NCI-H345 treated with DMSO at 0.1 percent for 48 hours (cell line): ENCODE results near the gene FGF18.
"Not testable (repeated sequence)": the region's sequence is repeated elsewhere in the genome, so short reads cannot be mapped to it uniquely, and the experiment has no call there.

ENCODE experiments used
- DNase-seq: peaks from one replicate; lab custom pipeline; 2025; ENCODE audit not compliant: unreplicated experiment; lab: John Stamatoyannopoulos, UW

Gene FGF18, protein sequence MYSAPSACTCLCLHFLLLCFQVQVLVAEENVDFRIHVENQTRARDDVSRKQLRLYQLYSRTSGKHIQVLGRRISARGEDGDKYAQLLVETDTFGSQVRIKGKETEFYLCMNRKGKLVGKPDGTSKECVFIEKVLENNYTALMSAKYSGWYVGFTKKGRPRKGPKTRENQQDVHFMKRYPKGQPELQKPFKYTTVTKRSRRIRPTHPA

DNA sequence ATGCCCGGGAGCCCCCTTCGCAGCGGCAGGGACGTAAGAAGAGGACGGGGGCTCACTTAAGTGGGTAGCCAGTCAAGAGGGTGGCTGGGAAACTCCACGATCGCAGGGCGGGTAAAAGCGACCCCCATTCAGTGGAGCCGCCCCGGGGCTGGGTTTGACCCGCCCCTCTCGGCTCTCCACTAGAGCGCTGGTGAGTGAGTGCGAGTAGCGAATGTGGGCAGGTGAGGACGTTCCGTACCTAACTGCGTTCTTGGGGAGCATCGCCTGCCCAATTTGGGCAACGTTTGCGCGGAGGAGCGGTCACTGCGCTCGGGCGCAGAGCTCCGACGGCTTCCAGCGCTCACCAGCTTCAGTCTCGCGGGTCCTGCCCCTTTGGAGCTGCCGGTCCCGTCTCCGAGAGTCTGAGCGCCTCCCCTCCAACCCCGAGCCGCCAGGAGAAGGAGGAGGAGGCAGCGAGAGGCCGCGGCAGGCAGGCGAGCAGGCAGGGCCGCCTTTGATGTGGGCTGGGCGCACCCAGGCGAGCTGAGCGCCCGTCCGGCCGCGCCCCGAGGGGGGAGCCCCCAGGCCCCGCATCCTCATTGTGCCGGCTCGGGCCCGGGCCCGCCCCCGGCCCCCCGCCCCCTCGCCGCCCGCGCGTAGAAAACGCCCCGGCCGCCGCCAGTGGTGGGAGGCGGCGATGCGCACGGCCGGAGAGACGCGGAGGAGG, at the start of gene FGF18:
TSS of gene FGF18 (plus strand) at position 666 of the 706 bp plus-strand sequence. CDS start 553 bp downstream, outside the sequence.
- DNase-seq, result peak; percentile 33

DNA sequence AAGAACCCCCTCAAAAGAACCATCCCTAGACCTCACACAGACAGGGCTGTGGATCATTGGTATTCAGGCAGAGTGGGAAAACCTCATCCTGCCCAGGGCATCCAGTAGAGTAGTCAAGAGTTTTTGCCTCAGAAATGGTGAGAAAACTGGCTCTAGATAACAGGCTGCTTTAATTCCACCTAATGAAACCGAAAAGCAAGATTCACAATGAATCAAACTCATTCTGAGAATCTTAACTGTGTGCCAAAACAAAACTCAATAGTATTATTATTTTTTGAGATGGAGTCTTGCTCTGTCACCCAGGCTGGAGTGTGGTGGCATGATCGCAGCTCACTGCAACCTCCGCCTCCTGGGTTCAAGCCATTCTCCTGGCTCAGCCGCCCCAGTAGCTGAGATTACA, 49.5 kb upstream of the FGF18 start:
- no peak for DNase-seq

DNA sequence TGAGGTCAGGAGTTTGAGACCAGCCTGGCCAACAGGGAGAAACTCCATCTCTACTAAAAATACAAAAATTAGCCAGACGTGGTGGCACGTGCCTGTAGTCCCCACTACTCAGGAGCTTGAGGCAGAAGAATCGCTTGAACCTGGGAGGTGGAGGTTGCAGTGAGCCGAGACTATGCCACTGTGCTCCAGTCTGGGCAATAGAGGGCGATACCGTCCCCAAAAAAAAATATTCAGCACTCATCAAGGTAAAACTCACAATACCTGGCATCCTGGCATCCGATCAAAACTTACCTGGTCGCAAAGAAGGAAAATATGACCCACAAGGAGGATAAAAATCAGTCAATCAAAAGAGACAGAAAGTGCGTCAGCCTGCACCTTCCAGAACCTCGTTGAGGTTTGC, 48.6 kb upstream of the FGF18 start:
- not testable (repeated sequence) for DNase-seq

DNA sequence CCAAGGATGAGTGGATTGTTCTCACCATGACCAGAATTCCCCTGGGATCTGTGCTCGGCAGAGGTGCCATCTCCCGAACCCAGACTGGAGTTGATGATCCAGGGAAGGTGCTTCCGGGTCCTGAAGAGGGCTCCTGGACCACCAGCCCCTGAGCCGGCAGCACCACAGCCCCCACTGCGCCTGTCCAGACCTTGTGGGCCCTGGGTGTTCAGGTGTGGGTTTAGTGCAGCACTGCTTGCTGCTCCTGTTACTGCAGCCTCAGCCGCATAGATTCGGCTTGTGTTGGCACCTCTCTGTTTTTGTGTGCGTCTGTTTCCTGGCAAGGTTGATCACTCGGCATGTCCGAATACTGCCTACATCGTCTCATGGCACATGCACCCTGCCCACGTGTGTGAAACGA, 48.1 kb upstream of the FGF18 start:
- DNase-seq, result no peak

DNA sequence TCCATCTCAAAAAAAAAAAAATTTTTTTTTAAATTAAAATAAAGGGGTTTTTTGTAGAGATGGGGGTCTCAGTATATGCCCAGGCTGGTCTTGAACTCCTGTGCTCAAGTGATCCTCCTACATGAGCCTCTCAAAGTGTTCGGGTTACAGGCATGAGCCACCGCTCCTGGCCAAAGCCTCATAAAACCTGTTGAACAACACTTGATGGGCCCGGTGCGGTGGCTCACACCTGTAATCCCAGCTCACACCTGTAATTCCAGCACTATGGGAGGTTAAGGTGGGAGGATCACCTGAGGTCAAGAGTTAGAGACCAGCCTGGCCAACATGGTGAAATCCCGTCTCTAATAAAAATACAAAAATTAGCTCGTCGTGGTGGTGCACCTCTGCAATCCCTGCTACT, 39.5 kb upstream of the FGF18 start:
- DNase-seq, result no peak

DNA sequence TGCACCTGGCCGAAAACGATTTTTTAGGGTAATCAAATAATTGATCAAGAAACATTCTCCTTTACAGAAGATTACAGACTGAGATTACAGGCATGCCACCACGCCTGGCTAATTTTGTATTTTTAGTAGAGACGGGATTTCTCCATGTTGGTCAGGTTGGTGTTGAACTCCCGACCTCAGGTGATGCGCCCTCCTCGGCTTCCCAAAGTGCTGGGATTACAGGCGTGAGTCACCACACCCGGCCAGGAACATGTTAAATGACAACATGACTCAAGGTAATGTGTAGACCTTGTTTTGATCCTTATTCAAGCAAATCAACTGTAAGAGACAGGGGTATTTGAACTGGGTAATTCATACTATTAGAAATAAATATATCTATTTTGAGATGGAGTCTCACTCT, 35.0 kb upstream of the FGF18 start:
- DNase-seq, result not testable (repeated sequence)

DNA sequence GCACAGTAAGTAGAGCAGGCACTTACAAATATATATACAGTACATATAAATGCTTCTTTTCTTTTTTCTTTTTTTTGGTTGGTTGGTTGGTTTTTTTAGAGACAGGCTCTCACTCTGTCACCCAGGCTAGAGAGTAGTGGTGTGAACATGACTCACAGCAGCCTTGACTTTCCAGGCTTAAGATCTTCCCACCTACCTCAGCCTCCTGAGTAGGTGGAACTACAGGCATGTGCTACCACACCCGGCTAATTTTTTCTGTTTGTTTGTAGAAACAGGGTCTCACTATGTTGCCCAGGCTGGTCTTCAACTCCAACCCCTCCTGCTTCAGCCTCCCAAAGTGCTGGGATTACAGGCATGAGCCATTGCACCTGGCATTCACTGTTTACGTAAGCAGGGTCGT, 34.4 kb upstream of the FGF18 start:
- DNase-seq, result not testable (repeated sequence)

DNA sequence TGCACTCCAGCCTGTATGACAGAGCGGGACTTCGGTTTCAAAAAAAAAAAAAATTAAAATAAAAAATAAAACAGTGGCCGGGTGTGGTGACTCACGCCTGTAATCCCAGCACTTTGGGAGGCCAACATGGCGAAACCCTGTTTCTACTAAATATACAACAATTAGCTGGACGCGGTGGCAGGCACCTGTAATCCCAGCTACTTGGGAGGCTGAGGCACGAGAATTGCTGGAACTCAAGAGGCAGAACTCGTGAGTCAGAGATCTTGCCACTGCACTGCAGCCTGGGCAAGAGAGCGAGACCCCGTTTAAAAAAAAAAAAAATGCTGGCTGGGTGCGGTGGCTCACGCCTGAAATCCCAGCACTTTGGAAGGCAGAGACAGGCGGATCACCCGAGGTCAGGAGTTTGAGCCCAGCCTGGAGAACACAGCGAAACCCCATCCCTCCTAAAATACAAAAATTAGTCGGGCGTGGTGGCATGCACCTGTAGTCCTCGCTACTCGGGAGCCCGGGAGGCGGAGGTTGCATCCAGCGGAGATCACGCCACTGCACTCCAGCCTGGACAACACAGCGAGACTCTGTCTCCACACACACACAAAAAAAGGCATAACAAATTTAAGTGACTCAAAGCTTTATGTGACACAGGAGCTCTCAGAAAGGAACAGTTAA, 33.3 kb upstream of the FGF18 start:
- DNase-seq, result no peak

DNA sequence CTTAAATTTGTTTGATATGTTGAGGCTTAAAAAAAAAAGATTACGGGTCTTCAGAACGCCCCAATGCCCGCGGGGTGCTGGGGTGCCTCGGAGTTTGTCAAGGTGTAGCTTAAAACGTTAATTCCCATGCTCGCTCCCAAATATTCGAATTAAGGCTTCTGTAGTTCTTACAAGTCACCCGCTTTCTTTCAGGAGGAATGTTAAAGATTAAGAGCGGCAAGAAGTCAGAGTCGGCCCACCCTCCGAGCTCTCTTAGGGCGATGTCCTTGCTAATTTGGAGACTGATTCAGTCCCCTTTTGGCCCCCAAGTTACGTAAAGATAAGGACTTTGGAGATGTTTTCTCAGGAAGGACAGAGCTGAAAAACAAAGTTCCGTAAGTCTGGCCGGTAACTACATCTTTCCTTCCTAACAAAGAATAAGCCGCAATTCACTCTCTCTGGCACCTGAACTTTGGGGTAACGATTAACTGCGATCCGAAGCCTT, 32.5 kb upstream of the FGF18 start:
- DNase-seq, result no peak

DNA sequence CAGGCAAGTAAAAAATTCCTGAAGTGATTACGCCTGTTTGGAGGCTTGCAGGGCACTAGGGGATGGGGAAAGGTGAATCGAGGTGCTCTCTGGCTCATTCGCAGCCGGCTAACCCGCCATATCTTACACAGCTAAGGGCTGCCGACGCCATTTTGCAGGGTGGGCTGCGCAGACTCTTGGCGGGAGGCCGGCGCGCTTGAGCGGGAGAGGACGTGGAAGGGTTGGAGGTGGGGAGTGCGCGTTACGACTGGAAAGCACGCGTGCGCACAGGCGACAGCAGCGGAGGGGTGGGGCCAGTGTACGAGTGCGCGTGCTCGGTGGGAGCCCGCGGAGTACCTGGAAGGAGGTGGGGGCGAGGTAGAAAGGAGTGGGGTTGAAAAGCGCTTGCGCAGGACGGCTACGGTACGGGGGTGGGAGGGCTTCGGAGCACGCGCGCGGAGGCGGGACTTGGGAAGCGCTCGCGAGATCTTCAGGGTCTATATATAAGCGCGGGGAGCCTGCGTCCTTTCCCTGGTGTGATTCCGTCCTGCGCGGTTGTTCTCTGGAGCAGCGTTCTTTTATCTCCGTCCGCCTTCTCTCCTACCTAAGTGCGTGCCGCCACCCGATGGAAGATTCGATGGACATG, 32.0 kb upstream of the FGF18 start, which contains the start of gene NPM1:
TSS of gene NPM1 (plus strand) at position 505 of the 625 bp plus-strand sequence. CDS start at position 605, 100 bp downstream.
- peak; percentile 97 for DNase-seq

DNA sequence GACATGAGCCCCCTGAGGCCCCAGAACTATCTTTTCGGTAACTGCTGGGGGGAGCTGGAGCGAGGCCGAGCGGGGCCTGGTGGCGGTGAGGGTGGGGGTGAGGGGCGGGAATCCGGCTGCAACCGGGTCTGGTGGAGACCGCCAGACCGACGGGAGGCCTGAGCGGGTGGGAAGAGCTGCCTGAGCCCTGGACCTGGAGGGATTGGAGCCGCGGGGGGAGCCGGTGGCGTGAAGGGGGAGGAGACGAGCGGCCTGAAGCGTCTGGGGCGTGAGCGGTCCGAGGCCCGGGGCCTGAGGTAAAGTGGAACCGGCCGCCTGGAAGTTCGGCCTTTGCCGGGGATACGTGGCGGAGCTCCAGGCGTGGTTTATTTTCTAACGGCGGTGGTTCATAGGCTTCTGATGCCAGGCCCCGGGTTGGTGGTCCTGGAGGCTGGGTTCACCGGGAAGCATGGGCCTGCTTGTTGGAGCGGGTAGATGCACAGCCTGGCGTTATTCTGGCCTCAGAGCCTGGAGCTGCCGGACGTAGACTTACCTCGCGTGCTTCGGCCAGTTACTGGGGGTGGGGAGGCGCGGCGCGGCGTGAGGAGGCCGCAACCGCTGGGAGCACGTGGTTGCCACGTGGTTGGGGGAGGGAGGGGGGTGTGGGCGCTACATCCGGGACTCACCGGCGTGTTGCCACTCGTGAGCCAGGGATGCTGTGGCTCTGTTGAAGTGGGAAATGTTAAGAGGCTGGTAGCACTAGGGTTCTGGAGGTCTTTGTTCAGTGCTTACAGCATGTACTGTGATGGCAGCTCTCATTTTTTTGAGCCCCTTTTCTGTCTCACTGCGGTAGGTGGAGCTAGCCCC, 31.3 kb upstream of the FGF18 start:
- DNase-seq, result peak; percentile 8

DNA sequence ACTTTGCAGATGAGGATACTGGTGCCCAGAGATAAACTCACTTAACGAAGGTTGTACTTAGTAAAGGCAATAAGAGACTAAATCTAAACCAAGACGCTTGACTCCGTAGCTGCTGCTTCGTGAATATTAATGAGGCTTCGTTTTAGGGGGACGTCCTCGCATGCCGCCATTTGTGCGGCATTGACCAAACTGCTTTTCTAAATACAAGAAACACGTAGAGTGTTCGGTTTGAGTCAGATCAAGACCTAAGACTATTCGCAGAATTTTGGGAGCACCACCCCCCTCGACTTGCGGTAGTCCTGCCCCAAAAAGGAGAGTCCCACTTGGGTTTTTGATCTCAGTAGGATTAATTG, 30.7 kb upstream of the FGF18 start:
- DNase-seq, result no peak

DNA sequence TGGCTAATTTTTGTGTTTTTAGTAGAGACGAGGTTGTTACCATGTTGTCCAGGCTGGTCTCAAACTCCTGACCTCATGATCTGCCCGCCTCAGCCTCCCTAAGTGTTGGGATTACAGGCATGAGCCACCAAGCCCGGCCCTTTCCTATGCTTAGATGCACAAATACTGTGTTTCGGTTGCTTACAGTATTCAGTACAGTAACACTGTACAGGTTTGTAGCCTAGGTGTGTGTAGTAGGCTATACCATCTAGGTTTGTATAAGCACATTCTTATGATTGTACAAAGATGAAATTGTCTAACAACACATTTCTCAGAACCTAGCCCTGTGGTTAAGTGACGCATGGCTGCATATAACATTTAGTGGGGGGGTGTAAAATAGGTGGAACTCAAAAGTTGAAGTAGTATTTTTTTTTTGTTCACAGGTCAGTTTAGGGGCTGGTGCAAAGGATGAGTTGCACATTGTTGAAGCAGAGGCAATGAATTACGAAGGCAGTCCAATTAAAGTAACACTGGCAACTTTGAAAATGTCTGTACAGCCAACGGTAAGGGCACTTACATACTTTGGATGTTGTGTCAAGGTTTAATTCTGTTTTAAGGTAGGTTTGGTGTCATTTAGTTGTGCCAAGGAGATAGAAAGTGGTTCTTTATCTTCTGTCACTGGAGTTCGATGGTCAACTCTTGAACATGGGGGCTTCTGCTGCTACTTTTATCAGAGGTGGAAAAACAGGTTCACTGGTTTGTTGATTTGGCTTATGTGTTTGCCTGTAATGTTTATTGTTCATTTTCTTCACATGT, 28.4 kb upstream of the FGF18 start:
- DNase-seq, result no peak

DNA sequence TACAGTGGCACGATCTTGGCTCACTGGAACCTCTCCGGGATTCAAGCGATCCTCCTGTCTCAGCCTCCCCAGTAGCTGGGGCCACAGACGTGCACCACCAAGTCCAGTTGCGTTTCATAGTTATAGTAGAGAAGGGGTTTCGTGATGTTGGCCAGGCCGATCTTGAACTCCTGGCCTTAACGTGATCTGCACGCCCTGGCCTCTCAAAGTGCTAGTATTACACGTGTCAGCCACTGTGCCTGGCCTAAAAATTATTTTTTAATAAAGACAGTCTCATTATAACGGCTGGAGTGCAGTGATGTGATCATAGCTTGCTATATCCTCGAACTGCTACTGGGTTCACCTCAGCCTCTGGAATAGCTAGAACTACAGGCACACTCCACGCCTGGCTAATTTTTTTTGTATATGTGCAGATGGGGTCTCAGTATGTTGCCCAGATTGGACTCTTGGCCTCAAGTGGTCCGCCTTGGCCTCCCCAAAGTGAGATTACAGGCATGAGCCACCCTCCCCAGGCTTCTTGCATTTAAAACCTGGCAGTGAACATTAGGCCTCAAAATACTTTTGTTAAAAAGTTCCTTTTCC, 27.4 kb upstream of the FGF18 start:
- DNase-seq, result no peak

DNA sequence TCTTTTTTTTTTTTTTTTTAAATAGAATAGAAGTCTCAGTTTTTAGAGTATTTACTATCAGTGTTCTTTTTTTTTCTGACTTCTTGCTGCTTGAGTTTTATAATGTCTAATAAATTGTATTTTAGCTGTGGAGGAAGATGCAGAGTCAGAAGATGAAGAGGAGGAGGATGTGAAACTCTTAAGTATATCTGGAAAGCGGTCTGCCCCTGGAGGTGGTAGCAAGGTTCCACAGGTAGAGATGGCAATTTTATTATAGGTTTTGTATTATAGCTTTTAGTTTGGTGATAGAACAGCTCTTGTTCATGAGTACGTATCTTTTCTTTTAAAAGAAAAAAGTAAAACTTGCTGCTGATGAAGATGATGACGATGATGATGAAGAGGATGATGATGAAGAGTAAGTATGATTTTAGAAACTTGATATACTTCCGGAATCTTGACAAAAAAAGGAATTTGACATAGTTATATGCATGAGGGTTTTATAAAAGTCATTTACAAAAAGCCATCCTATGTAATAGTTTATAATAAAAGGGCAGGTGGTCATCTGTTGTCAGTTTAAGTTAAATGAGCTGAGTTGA, 26.8 kb upstream of the FGF18 start:
- no peak for DNase-seq

DNA sequence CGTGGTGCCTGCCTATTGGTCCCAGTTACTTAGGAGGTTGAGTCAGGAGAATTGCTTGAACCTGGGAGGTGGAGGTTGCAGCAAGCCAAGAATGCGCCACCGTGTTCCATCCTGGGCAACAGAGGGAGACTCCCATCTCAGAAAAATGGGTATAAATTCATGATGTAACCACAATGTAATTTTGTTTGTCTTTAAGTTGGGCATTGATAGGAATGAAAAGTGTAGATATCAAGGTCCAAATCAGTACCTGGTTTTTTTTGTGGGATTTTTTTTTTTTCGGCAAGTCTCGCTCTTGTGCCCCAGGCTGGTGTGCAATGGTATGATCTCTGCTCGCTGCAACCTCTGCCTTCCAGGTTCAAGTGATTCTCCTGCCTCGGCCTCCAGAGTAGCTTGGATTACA, 24.4 kb upstream of the FGF18 start:
- no peak for DNase-seq

DNA sequence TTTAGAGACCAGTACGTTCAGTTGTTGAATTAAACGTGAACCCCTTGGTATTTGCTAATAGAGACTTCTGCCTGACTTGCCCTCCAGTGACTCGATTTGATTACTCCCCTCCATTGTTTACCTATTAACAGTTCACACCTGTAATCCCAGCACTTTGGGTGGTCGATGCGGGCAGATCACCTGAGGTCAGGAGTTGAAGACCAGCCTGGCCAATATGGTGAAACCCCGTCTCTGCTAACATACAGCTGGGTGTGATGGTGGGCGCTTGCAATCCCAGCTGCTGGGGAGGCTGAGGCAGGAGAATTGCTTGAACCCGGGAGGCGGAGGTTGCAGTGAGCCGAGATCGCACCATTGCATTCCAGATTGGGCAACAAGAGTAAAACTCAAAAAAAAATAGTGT, 22.9 kb upstream of the FGF18 start:
- not testable (repeated sequence) for DNase-seq

DNA sequence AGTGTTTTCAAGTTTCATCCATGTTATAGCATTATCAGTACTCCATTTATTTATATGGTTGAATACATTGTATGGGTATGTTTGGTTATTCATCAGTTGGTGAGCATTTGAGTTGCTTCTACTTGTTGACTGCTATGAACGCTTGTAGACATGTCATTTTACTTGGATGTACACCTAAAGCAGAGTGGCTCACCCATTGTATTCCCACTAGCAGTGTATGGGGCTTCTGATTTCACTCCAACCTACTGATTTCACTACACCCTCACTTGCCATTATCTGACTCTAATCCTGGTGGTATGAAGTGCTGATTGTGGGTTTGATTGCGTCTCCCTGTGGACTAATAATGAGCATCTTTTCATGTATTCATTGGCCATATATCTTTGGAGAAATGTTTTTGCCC, 22.3 kb upstream of the FGF18 start:
- DNase-seq, result no peak

DNA sequence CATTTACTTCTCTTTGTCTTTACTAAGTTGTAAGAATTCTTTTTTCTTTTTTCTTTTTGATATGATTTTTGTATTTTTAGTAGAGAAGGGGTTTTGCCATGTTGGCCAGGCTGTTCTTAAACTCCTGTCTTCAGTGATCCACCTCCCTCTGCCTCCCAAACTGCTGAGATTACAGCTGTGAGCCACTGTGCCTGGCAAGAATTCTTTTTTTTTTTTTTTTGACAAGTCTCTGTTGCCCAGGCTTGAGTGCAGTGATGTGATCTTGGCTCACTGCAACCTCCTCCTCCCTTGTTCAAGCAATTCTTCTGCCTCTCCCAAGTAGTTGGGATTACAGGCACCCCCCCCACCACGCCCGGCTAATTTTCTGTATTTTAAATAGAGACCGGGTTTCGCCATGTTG, 21.8 kb upstream of the FGF18 start:
- DNase-seq, result no peak
